Measurements from ENCODE around the gene BNC2. TPM values are rescaled to one million over a fixed set of nuclear protein-coding genes. Genes with fewer than 3 reads are reported as not detected.

The BNC2 gene
- total RNA-seq, 1 donor from 2014 or later: 196 TPM

- ATAC-seq: no peak
- intact Hi-C loops (cut with DNase I): no loop called here
- DNase-seq (ENCODE audit: low spot score): no peak
Observed at GRCh38 chr9:16426716-16427115, 443.8 kb downstream of the BNC2 start.

DNA sequence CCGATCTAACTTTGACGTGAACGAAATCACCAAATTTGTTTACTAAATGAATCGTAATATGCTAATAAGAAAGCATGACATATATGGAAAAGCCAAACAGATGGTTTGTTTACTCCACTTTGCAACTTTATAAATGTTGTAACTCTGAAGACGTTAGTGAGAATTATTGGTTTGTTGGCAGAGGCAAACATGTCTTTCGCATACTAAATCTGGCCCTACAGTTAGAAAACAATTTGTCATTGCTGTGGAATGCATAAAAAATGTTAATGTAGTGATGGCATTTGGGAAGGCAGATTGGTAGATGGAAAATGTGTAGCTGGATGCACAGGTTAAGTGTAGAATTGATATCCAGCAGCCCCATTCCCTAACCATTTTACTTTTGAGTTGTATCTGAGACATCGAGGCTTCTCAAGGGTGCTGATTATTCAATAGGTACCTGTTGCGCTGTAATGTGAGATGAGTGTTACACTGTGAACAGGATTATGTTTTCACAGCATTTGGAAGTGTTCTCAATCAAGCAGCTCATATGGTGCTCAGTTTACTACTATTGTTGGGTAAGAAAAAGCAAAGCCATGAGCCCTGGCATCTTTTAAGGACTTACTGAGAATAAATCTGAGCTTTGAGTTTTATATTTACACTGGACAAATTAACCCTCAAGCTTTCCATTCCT, 444.8 kb downstream of the BNC2 start:
- ATAC-seq (no peak), DNase-seq (ENCODE audit: low spot score) (no peak)
- intact Hi-C loops (cut with DNase I): no loop called here

GRCh38 chr9:16422114-16422513, 448.4 kb downstream of the BNC2 start:
- intact Hi-C loops (cut with DNase I): no loop called here
- DNase-seq (ENCODE audit: low spot score) (no peak), ATAC-seq (no peak)

DNA sequence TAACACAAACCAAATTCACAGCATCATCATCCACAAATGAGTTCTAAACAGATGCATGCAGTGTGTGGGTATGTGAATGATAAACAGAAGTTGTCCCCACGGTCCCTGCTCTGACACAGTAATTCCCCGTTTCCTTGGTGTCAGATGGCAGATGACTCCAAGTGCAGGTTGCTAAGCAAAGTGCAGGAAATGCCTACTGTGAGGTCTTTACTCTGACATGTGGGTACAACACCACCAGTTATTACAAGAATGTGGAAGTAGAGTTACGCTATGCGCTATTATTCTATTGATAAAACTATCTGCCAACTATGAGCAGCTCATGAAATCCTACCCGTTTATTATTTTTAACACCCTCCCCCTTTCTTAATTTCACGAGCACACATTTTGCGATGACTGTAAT, 448.9 kb downstream of the BNC2 start:
- intact Hi-C loops (cut with DNase I): no loop called here
- DNase-seq (ENCODE audit: low spot score): no peak
- peak; percentile 14 for ATAC-seq

- ATAC-seq (peak; percentile 16), DNase-seq (ENCODE audit: low spot score) (no peak)
- intact Hi-C loops (cut with DNase I): no loop called here
Observed at GRCh38 chr9:16419124-16419523, 451.3 kb downstream of the BNC2 start.

GRCh38 chr9:16418721-16419120, 451.7 kb downstream of the BNC2 start:
- DNase-seq (ENCODE audit: low spot score): no peak
- ATAC-seq: no peak
- intact Hi-C loops (cut with DNase I): no loop called here

DNA sequence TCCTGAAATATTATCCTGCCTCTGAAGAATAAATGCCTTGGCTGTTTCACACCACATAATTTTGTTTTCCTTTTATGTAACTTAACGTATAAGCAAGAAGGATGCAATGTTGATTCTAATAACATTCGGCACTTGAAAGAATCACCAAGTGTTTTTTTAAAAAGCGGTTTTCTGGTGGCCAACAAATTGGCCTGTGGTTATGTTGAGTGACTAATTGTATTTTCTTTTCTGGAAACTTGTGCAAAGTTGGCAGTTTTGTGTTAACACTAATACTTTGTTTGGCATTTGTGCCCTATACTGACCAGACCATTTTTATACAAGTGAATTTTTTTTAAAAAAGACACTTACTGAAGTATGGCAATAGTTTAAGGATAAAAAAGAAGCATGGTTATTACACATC, 452.7 kb downstream of the BNC2 start:
- ATAC-seq (no peak), DNase-seq (ENCODE audit: low spot score) (no peak)

GRCh38 chr9:16417161-16417560, 453.3 kb downstream of the BNC2 start:
- DNase-seq (ENCODE audit: low spot score) (no peak), ATAC-seq (peak; percentile 44)
- intact Hi-C loops (cut with DNase I): no loop called here

More for the DNA sequence above, 452.7 kb downstream of the BNC2 start:
- intact Hi-C loops (cut with DNase I): no loop called here

GRCh38 chr9:16414451-16414850, 456.0 kb downstream of the BNC2 start:
- ATAC-seq (no peak), DNase-seq (ENCODE audit: low spot score) (no peak)
- intact Hi-C loops (cut with DNase I): no loop called here

DNA sequence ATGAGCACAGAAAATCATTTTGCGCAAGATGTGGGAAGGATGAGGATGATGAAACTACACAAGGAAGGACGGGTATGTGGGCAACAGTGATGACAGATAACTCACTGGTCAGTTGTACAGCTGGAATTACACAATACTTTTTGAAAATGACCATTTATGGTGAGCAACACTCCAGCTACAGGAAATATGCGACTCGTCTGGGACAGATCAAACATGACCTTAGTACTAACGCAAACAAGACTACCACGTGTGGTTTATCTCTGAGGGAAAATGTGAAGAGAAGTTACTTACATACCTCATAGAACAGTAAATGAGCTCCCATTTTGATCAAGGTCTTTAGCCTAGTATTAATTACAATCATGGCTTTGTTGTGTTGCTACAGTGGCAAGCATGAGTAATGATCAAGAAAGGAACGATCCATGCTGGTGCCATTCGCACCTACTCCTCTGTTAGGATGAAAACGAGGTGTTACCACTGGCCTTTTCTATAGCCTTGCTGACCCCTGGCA, 456.9 kb downstream of the BNC2 start:
- ATAC-seq (peak; percentile 95), DNase-seq (ENCODE audit: low spot score) (no peak)
- intact Hi-C loops (cut with DNase I): no loop called here

GRCh38 chr9:16412740-16413139, 457.7 kb downstream of the BNC2 start:
- intact Hi-C loops (cut with DNase I): no loop called here
- DNase-seq (ENCODE audit: low spot score) (no peak), ATAC-seq (peak; percentile 12)

GRCh38 chr9:16411311-16411710, 459.2 kb downstream of the BNC2 start:
- DNase-seq (ENCODE audit: low spot score) (no peak), ATAC-seq (no peak)
- intact Hi-C loops (cut with DNase I): no loop called here

GRCh38 chr9:16410601-16411280, 459.7 kb downstream of the BNC2 start:
- DNase-seq (ENCODE audit: low spot score) (no peak), ATAC-seq (no peak)
- intact Hi-C loops (cut with DNase I): no loop called here

DNA sequence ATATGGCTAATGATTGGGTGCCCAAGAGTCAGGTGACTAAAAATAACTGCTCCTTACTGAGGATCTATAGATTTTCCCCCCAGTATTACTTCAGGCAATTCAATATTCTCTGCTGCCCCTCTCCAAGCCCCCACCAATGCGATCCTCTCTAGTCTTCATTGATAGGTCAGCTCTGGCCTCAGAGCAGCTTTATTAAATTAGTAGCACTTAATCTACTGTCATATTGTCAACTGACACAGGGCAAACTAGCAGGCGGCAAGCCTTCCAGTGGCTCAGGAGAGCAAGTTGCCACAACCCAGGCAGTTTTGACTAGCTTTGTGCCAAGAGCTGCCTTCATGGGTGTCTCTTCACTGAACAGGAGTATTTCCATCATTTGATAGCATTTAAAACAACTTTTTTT, 462.9 kb downstream of the BNC2 start:
- ATAC-seq (no peak), DNase-seq (ENCODE audit: low spot score) (no peak)
- intact Hi-C loops (cut with DNase I): loop anchor here (5.0 kb wide), 1 partner anchor 1205 kb away; no protein-coding TSS in a partner anchor

DNA sequence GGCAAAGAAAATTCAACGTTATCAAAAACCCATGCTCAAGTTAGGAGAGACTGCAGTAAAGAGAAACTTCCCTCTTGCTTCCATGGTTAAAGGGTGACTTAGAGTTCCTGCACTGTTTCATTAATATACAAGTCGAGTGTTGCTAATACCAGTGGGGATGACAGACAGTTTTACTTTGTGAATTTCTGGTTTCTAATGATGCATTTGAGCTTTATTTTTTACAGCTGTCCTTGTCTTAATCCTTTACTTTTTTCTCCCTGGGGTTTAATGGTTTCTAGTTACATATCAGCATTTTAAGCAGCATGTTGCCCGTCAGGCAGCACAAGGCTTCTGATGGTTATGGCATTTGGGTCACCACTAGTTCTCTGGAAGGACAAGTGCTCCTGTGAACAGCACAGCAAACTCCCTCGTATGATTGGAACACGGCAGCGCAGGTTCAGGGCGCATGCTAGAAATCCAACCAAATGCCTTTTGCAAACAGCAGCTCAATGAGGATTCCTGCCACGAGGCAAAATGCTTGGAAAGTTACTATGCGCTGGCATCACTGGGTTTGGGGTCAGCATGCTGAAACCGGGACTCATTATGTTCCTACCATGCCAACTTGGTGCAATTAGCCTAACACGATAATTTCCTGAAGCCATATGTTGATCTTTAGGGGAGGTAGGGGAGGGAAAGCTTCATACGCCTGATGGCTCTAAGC, 463.8 kb downstream of the BNC2 start:
- DNase-seq (ENCODE audit: low spot score) (no peak), ATAC-seq (no peak)
- intact Hi-C loops (cut with DNase I): loop anchor here (5.0 kb wide), 1 partner anchor 1206 kb away; no protein-coding TSS in a partner anchor

- DNase-seq (ENCODE audit: low spot score): no peak
- intact Hi-C loops (cut with DNase I): loop anchor here (5.0 kb wide), 1 partner anchor 1207 kb away; no protein-coding TSS in a partner anchor
- no peak for ATAC-seq
Observed at GRCh38 chr9:16405421-16405820, 465.0 kb downstream of the BNC2 start.

- DNase-seq (ENCODE audit: low spot score): no peak
- no peak for ATAC-seq
- intact Hi-C loops (cut with DNase I): no loop called here
Observed at GRCh38 chr9:16401701-16402100, 468.8 kb downstream of the BNC2 start.

GRCh38 chr9:16398691-16399090, 471.8 kb downstream of the BNC2 start:
- intact Hi-C loops (cut with DNase I): no loop called here
- ATAC-seq (peak; percentile 75), DNase-seq (ENCODE audit: low spot score) (no peak)

- ATAC-seq (no peak), DNase-seq (ENCODE audit: low spot score) (no peak)
- intact Hi-C loops (cut with DNase I): no loop called here
Observed at GRCh38 chr9:16396389-16396788, 474.1 kb downstream of the BNC2 start.

DNA sequence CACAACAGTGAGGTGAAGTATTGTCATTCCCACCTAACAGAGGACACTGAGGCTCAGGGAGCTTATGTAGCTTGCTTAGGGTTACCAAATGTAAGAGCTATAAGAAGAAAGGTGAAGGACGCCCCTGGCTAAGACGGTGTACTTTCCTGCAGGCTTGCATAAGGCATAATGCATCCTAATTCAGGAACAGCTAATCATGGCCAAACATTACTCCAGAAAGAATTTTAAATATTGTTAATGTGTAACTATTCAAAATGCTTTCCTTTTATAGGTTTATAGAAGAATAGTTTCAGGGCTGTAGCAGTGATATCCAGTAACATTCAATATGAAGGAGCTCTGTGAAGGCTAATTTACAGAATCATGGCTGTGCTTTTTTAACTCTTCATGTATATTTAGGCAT, 479.1 kb downstream of the BNC2 start:
- no peak for ATAC-seq
- DNase-seq (ENCODE audit: low spot score): no peak
- intact Hi-C loops (cut with DNase I): no loop called here

All from sciatic nerve (tissue), 2 donors.